GM23248 (cell line): ENCODE results near the gene SH2D3C.

ENCODE experiments used
- EZH2 ChIP-seq: fragments of 200-600 bp; sonication (generic); IDR thresholded peaks from 2 replicates; pipeline ENCODE4 v1.6.1; 2018; ENCODE audit warnings: antibody characterized with exemption, mild to moderate bottlenecking; ENCODE audit not compliant: insufficient read depth, poor library complexity, severe bottlenecking
- EZH2phosphoT487 ChIP-seq: fragments of 200-600 bp; sonication (generic); IDR thresholded peaks from 2 replicates; pipeline ENCODE4 v1.6.1; 2018; ENCODE audit warnings: antibody characterized with exemption, moderate library complexity, mild to moderate bottlenecking, low read depth; ENCODE audit not compliant: insufficient read depth

- TF ChIP-seq EZH2phosphoT487, result no peak
- no peak for TF ChIP-seq EZH2
These were observed 12.6 kb upstream of the SH2D3C start for GRCh38 chr9:127791085-127791484.
